ENCODE results near the gene SNRPA1.

GRCh38 chr15:101280007-101280406 lies 15.0 kb downstream of the SNRPA1 start:
- TF ChIP-seq EZH2phosphoT487 (IDR thresholded peaks at IDR 0.05; ENCODE audit: insufficient read depth, low read depth): no peak
- no peak for TF ChIP-seq EZH2 (IDR thresholded peaks at IDR 0.05; ENCODE audit: insufficient read depth, poor library complexity, severe bottlenecking)
